SK-N-SH treated with all-trans-retinoic acid at 6 μM for 48 hours (cell line): ENCODE measurements around the gene OXSR1.

Source experiments
- ATAC-seq: fragments of 200-7000 bp; cut with Tn5 transposase; 3 replicates; pipeline ENCODE4 v1.9.1; 2020; ENCODE audit warnings: mild to moderate bottlenecking, moderate library complexity
- BACH2 ChIP-seq: fragments of 250-450 bp; sonication (Bioruptor Pico); IDR thresholded peaks from 2 replicates; pipeline ENCODE4 v1.9.0; 2021; ENCODE audit warnings: mild to moderate bottlenecking, borderline replicate concordance
- CREB5 ChIP-seq: fragments of 250-450 bp; sonication (Bioruptor Pico); IDR thresholded peaks from 2 replicates; pipeline ENCODE4 v1.5.1; 2020; ENCODE audit warnings: low read depth, mild to moderate bottlenecking, moderate library complexity
- CSDC2 ChIP-seq: fragments of 250-450 bp; sonication (Bioruptor Pico); IDR thresholded peaks from 2 replicates; pipeline ENCODE4 v1.5.0; 2020; ENCODE audit warnings: mild to moderate bottlenecking, moderate library complexity
- CSRNP3 ChIP-seq: fragments of 250-450 bp; sonication (Bioruptor Pico); IDR thresholded peaks from 2 replicates; pipeline ENCODE4 v1.5.1; 2021; ENCODE audit warnings: mild to moderate bottlenecking, moderate library complexity
- ESRRG ChIP-seq: fragments of 250-450 bp; sonication (Bioruptor Pico); IDR thresholded peaks from 2 replicates; pipeline ENCODE4 v1.6.1; 2021; ENCODE audit warnings: mild to moderate bottlenecking
- GLIS3 ChIP-seq: fragments of 250-450 bp; sonication (Bioruptor Pico); IDR thresholded peaks from 2 replicates; pipeline ENCODE4 v1.5.0; 2020; ENCODE audit warnings: mild to moderate bottlenecking, moderate library complexity
- ISL1 ChIP-seq: fragments of 250-450 bp; sonication (Bioruptor Pico); IDR thresholded peaks from 2 replicates; pipeline ENCODE4 v2.1.2; 2022; ENCODE audit warnings: mild to moderate bottlenecking, moderate library complexity
- OSR1 ChIP-seq: fragments of 250-450 bp; sonication (Bioruptor Pico); IDR thresholded peaks from 2 replicates; pipeline ENCODE4 v1.8.0; 2022; ENCODE audit warnings: moderate library complexity, mild to moderate bottlenecking, inconsistent platforms
- PATZ1 ChIP-seq: fragments of 250-450 bp; sonication (Bioruptor Pico); IDR thresholded peaks from 2 replicates; pipeline ENCODE4 v1.8.0; 2020; ENCODE audit warnings: mild to moderate bottlenecking, moderate library complexity, borderline replicate concordance
- POU6F1 ChIP-seq: fragments of 250-450 bp; sonication (Bioruptor Pico); IDR thresholded peaks from 2 replicates; pipeline ENCODE4 v1.8.0; 2021; ENCODE audit warnings: low read depth, mild to moderate bottlenecking, moderate library complexity, borderline replicate concordance
- PPARA ChIP-seq: fragments of 250-450 bp; sonication (Bioruptor Pico); IDR thresholded peaks from 2 replicates; pipeline ENCODE4 v1.5.0; 2020; ENCODE audit warnings: mild to moderate bottlenecking, borderline replicate concordance
- RARB ChIP-seq: fragments of 250-450 bp; sonication (Bioruptor Pico); IDR thresholded peaks from 2 replicates; pipeline ENCODE4 v1.8.0; 2021; ENCODE audit warnings: mild to moderate bottlenecking, moderate library complexity
- SNAI2 ChIP-seq: fragments of 250-450 bp; sonication (Bioruptor Pico); IDR thresholded peaks from 2 replicates; pipeline ENCODE4 v1.5.0; 2020; ENCODE audit warnings: mild to moderate bottlenecking, moderate library complexity
- TCF4 ChIP-seq: fragments of 250-450 bp; sonication (Bioruptor Pico); IDR thresholded peaks from 2 replicates; pipeline ENCODE4 v1.8.0; 2021; ENCODE audit warnings: mild to moderate bottlenecking, moderate library complexity, borderline replicate concordance
- TOX ChIP-seq: fragments of 250-450 bp; sonication (Bioruptor Pico); IDR thresholded peaks from 2 replicates; pipeline ENCODE4 v1.8.0; 2021; ENCODE audit warnings: mild to moderate bottlenecking, moderate library complexity, borderline replicate concordance
- ZC3H10 ChIP-seq: fragments of 250-450 bp; sonication (Bioruptor Pico); IDR thresholded peaks from 2 replicates; pipeline ENCODE4 v1.5.1; 2021; ENCODE audit warnings: mild to moderate bottlenecking, moderate library complexity
- ZFP3 ChIP-seq: fragments of 250-450 bp; sonication (Bioruptor Pico); IDR thresholded peaks from 2 replicates; pipeline ENCODE4 v1.5.0; 2020; ENCODE audit warnings: mild to moderate bottlenecking, moderate library complexity
- ZNF565 ChIP-seq: fragments of 450-650 bp; formaldehyde crosslinking; conservative IDR thresholded peaks from 2 replicates; pipeline ENCODE4 v1.5.0; 2020; ENCODE audit warnings: low read depth, mild to moderate bottlenecking, moderate library complexity
- ZNF70 ChIP-seq: fragments of 450-650 bp; formaldehyde crosslinking; IDR thresholded peaks from 2 replicates; pipeline ENCODE4 v1.5.0; 2020; ENCODE audit warnings: mild to moderate bottlenecking, moderate library complexity
- ZNF8 ChIP-seq: fragments of 450-650 bp; formaldehyde crosslinking; IDR thresholded peaks from 2 replicates; pipeline ENCODE4 v1.5.0; 2020; ENCODE audit warnings: mild to moderate bottlenecking, moderate library complexity

OXSR1 gene

GRCh38 chr3:38117163-38117716, 48.1 kb upstream of the OXSR1 start:
- peak; percentile 35 for ATAC-seq
- no peak for TF ChIP-seq TOX (CRISPR knock-in tag)
- no peak for TF ChIP-seq ZNF70 (CRISPR knock-in tag)
- TF ChIP-seq BACH2 (CRISPR knock-in tag) = no peak
- TF ChIP-seq CREB5 = no peak
- TF ChIP-seq PPARA = no peak
- TF ChIP-seq ZNF565 = no peak
- no peak for TF ChIP-seq ESRRG (CRISPR knock-in tag)
- no peak for TF ChIP-seq RARB (CRISPR knock-in tag)
- TF ChIP-seq CSRNP3 (CRISPR knock-in tag) = no peak
- no peak for TF ChIP-seq ISL1 (CRISPR knock-in tag)
- no peak for TF ChIP-seq ZC3H10 (CRISPR knock-in tag)
- TF ChIP-seq POU6F1 (CRISPR knock-in tag) = no peak
- TF ChIP-seq GLIS3 (CRISPR knock-in tag) = no peak
- no peak for TF ChIP-seq OSR1 (CRISPR knock-in tag)
- TF ChIP-seq PATZ1 (CRISPR knock-in tag) = no peak
- TF ChIP-seq ZFP3 (CRISPR knock-in tag) = no peak
- TF ChIP-seq TCF4 (CRISPR knock-in tag) = no peak
- no peak for TF ChIP-seq SNAI2 (CRISPR knock-in tag)
- no peak for TF ChIP-seq ZNF8
- TF ChIP-seq CSDC2 (CRISPR knock-in tag) = no peak

DNA sequence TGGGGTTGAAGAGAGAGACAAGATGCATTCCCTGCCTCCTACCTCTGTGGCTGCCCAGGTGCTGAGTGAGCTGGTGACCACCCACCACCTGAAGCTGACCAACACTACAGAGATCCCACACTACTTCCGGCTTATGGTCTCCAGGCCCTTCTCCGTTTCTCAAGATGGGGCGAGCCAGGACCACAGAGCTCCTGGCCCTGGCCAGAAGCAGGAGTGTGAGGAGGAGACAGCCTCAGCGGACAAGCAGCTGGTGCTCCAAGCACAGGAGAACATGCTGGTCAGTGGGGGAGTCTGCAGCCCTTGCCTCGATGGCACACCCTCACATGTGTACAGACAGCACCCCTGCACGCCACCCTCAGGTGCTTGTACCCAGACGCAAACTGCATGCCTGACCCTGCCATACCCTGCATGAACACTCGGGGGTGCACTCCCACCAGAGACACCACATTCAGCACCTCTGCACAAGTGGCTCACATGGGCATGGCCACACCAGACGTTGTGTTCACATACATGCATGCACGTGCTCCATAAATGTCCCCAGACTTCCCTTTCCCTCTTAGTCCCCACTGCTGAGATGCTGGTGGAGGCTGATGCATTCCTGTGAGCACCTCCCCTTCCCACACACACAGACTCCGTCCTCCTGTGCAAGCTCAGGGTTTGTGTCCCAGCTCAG, 47.5 kb upstream of the OXSR1 start:
- ATAC-seq = peak; percentile 83
- no peak for TF ChIP-seq CSRNP3 (CRISPR knock-in tag)
- no peak for TF ChIP-seq OSR1 (CRISPR knock-in tag)
- no peak for TF ChIP-seq PATZ1 (CRISPR knock-in tag)
- TF ChIP-seq TCF4 (CRISPR knock-in tag) = no peak
- TF ChIP-seq, all 23 proteins: peak for 0
